ENCODE measurements around the gene SMG5.

SMG5 gene

GRCh38 chr1:156281281-156281680, 1.3 kb downstream of the SMG5 start:
- Histone ChIP-seq H3K36me3 (peaks cover 27 to 46% (median 28%) of the 10 kb centered on the region in 3 donors), H3K27me3 (no peaks in the 10 kb centered on the region), H3K4me1 (peaks cover 0 to 52% (median 24%) of the 10 kb centered on the region in 4 donors), H3K27ac (no peak overlapping the region), H3K9me3 (no peaks in the 10 kb centered on the region), H3K4me3 (peak overlapping the region; percentile 77 to 94)
- no peak for TF ChIP-seq CTCF (IDR thresholded peaks at IDR 0.05)
- intact Hi-C loops (cut with DNase I; ENCODE audit: low total_unique reads), result no loop called here
- DNase-seq, result no peak

GRCh38 chr1:156279837-156280236, 2.8 kb downstream of the SMG5 start:
- intact Hi-C loops (cut with DNase I; ENCODE audit: low total_unique reads), result no loop called here
- no peak overlapping the region for H3K4me3 ChIP-seq
- no peak overlapping the region for H3K27ac ChIP-seq
- DNase-seq, result no peak
- peaks cover 41 to 50% (median 41%) of the 10 kb centered on the region in 3 donors for H3K36me3 ChIP-seq
- TF ChIP-seq CTCF (IDR thresholded peaks at IDR 0.05), result no peak
- no peaks in the 10 kb centered on the region for H3K9me3 ChIP-seq
- H3K4me1 ChIP-seq, result peaks cover 0 to 44% (median 24%) of the 10 kb centered on the region in 4 donors
- no peaks in the 10 kb centered on the region for H3K27me3 ChIP-seq

GRCh38 chr1:156276966-156277381, 5.7 kb downstream of the SMG5 start:
- H3K4me1 ChIP-seq, result peaks cover 0 to 21% (median 15%) of the 10 kb centered on the region in 4 donors
- no peaks in the 10 kb centered on the region for H3K9me3 ChIP-seq
- intact Hi-C loops (cut with DNase I; ENCODE audit: low total_unique reads), result no loop called here
- no peaks in the 10 kb centered on the region for H3K27me3 ChIP-seq
- peak in 1 of 2 donors; percentile 31 for DNase-seq
- H3K27ac ChIP-seq, result no peak overlapping the region
- no peak overlapping the region for H3K4me3 ChIP-seq
- TF ChIP-seq CTCF (IDR thresholded peaks at IDR 0.05), result no peak
- H3K36me3 ChIP-seq, result peaks cover 68 to 79% (median 70%) of the 10 kb centered on the region in 3 donors

- H3K27ac ChIP-seq, result no peak overlapping the region
- peaks cover 0 to 16% (median 12%) of the 10 kb centered on the region in 4 donors for H3K4me1 ChIP-seq
- TF ChIP-seq CTCF (IDR thresholded peaks at IDR 0.05), result no peak
- DNase-seq, result no peak
- H3K4me3 ChIP-seq, result no peak overlapping the region
- no peaks in the 10 kb centered on the region for H3K9me3 ChIP-seq
- H3K27me3 ChIP-seq, result no peaks in the 10 kb centered on the region
- peaks cover 72 to 83% (median 74%) of the 10 kb centered on the region in 3 donors for H3K36me3 ChIP-seq
- intact Hi-C loops (cut with DNase I; ENCODE audit: low total_unique reads), result no loop called here
Measured at GRCh38 chr1:156276532-156276931, 6.1 kb downstream of the SMG5 start.

GRCh38 chr1:156270314-156270713, 12.3 kb downstream of the SMG5 start:
- Histone ChIP-seq H3K27me3 (no peaks in the 10 kb centered on the region), H3K27ac (no peak overlapping the region), H3K36me3 (peaks cover 84 to 100% (median 93%) of the 10 kb centered on the region in 3 donors), H3K4me1 (no peaks in the 10 kb centered on the region), H3K4me3 (no peak overlapping the region), H3K9me3 (no peaks in the 10 kb centered on the region)
- intact Hi-C loops (cut with DNase I; ENCODE audit: low total_unique reads), result no loop called here
- no peak for TF ChIP-seq CTCF (IDR thresholded peaks at IDR 0.05)
- no peak for DNase-seq

GRCh38 chr1:156268336-156268735, 14.3 kb downstream of the SMG5 start:
- intact Hi-C loops (cut with DNase I; ENCODE audit: low total_unique reads), result no loop called here
- no peak for TF ChIP-seq CTCF (IDR thresholded peaks at IDR 0.05)
- no peak for DNase-seq
- H3K36me3 ChIP-seq, result peaks cover 81 to 100% (median 91%) of the 10 kb centered on the region in 3 donors
- no peak overlapping the region for H3K4me3 ChIP-seq
- no peak overlapping the region for H3K27ac ChIP-seq
- H3K4me1 ChIP-seq, result no peaks in the 10 kb centered on the region
- H3K9me3 ChIP-seq, result no peaks in the 10 kb centered on the region
- no peaks in the 10 kb centered on the region for H3K27me3 ChIP-seq

Data from tibial artery (tissue), 4 donors.